Stimulated activated CD4-positive, alpha-beta T cell treated with anti-CD3 and anti-CD28 coated beads, Interleukin-4, amount 100 ng/mL, for 4 hours (primary cell): ENCODE data around the gene EDAR.

Source experiments
- DNase-seq, 2 experiments: peaks; one replicate each; pipeline ENCODE4 v3.0.0-alpha.2; 2020

Gene EDAR

GRCh38 chr2:108845923-108846322, 143.1 kb downstream of the EDAR start:
- DNase-seq = no peak
